ENCODE data around the gene C2orf76. TPM values are rescaled to one million over a fixed set of nuclear protein-coding genes. Genes with fewer than 3 reads are reported as not detected.
A peak's percentile ranks its signal among the peaks of the same experiment; 100 is the strongest.

Gene C2orf76
- polyA plus RNA-seq, 3 donors = 24.4 to 27.4 (median 27.3) TPM

GRCh38 chr2:119338826-119339561, 27.6 kb downstream of the C2orf76 start:
- DNase-seq (ENCODE audit: low read depth in 3 of 3, low spot score in 2 of 3) = no peak

- peak in 2 of 3 donors; percentile 5 to 21 for DNase-seq (ENCODE audit: low read depth in 3 of 3, low spot score in 2 of 3)
Measured at GRCh38 chr2:119338272-119338671, 28.4 kb downstream of the C2orf76 start.

GRCh38 chr2:119337749-119338148, 28.9 kb downstream of the C2orf76 start:
- no peak for DNase-seq (ENCODE audit: low read depth in 3 of 3, low spot score in 2 of 3)

- no peak for DNase-seq (ENCODE audit: low read depth in 3 of 3, low spot score in 2 of 3)
Measured at GRCh38 chr2:119333833-119334232, 32.8 kb downstream of the C2orf76 start.

GRCh38 chr2:119333360-119333759, 33.3 kb downstream of the C2orf76 start:
- DNase-seq (ENCODE audit: low read depth in 3 of 3, low spot score in 2 of 3) = no peak

- no peak for DNase-seq (ENCODE audit: low read depth in 3 of 3, low spot score in 2 of 3)
Measured at GRCh38 chr2:119332953-119333352, 33.7 kb downstream of the C2orf76 start.

GRCh38 chr2:119327431-119327830, 39.2 kb downstream of the C2orf76 start:
- no peak for DNase-seq (ENCODE audit: low read depth in 3 of 3, low spot score in 2 of 3)

- DNase-seq (ENCODE audit: low read depth in 3 of 3, low spot score in 2 of 3) = no peak
Measured at GRCh38 chr2:119326938-119327337, 39.7 kb downstream of the C2orf76 start.

GRCh38 chr2:119324685-119325270, 41.9 kb downstream of the C2orf76 start:
- no peak for DNase-seq (ENCODE audit: low read depth in 3 of 3, low spot score in 2 of 3)

GRCh38 chr2:119323459-119323858, 43.2 kb downstream of the C2orf76 start:
- DNase-seq (ENCODE audit: low read depth in 3 of 3, low spot score in 2 of 3) = no peak

- no peak for DNase-seq (ENCODE audit: low read depth in 3 of 3, low spot score in 2 of 3)
Measured at GRCh38 chr2:119319593-119319992, 47.0 kb downstream of the C2orf76 start.

- no peak for DNase-seq (ENCODE audit: low read depth in 3 of 3, low spot score in 2 of 3)
Measured at GRCh38 chr2:119317554-119317953, 49.1 kb downstream of the C2orf76 start.

- no peak for DNase-seq (ENCODE audit: low read depth in 3 of 3, low spot score in 2 of 3)
Measured at GRCh38 chr2:119316066-119316465, 50.6 kb downstream of the C2orf76 start.

GRCh38 chr2:119315241-119315925, 51.3 kb downstream of the C2orf76 start:
- DNase-seq (ENCODE audit: low read depth in 3 of 3, low spot score in 2 of 3) = no peak

GRCh38 chr2:119311831-119312230, 54.8 kb downstream of the C2orf76 start:
- DNase-seq (ENCODE audit: low read depth in 3 of 3, low spot score in 2 of 3) = no peak

GRCh38 chr2:119311371-119311770, 55.3 kb downstream of the C2orf76 start:
- DNase-seq (ENCODE audit: low read depth in 3 of 3, low spot score in 2 of 3) = no peak

GRCh38 chr2:119308793-119309330, 57.8 kb downstream of the C2orf76 start:
- no peak for DNase-seq (ENCODE audit: low read depth in 3 of 3, low spot score in 2 of 3)

- no peak for DNase-seq (ENCODE audit: low read depth in 3 of 3, low spot score in 2 of 3)
Measured at GRCh38 chr2:119307419-119308140, 59.1 kb downstream of the C2orf76 start.

- DNase-seq (ENCODE audit: low read depth in 3 of 3, low spot score in 2 of 3) = no peak
Measured at GRCh38 chr2:119306196-119306590, 60.4 kb downstream of the C2orf76 start.

GRCh38 chr2:119305497-119306195, 61.0 kb downstream of the C2orf76 start:
- DNase-seq (ENCODE audit: low read depth in 3 of 3, low spot score in 2 of 3) = no peak

Measured in right renal cortex interstitium (tissue), 3 donors.